Panc1 (cell line): ENCODE results near the gene PRSS16. TPM values are rescaled to one million over a fixed set of nuclear protein-coding genes. Genes with fewer than 3 reads are reported as not detected.
A peak's percentile ranks its signal among the peaks of the same experiment; 100 is the strongest.

Experiments used
- ATAC-seq: fragments of 200-7000 bp; cut with Tn5 transposase; 2 replicates; pipeline ENCODE4 v1.9.1; 2020; ENCODE audit warnings: mild to moderate bottlenecking, moderate library complexity
- BruUV-seq: library from RNA; stranded (reverse); fragments of 400-500 nt; replicated peaks from 2 replicates; lab custom pipeline; 2021; lab: Mats Ljungman, UMichigan
- CTCF ChIA-PET: fragments of 300-600 bp; sonication (Branson Sonifier 250); formaldehyde crosslinking; loops from one replicate; lab custom pipeline; 2022; ENCODE audit warnings: antibody characterized with exemption; lab: Charles Lee
- POLR2A ChIA-PET: fragments of 300-600 bp; sonication (Branson Sonifier 250); formaldehyde crosslinking; loops from one replicate; lab custom pipeline; 2022; ENCODE audit warnings: antibody characterized with exemption; lab: Charles Lee
- DNase-seq: peaks from one replicate; pipeline ENCODE4 v3.0.0-alpha.2; 2010; ENCODE audit warnings: low read depth, low spot score
- H3K27ac ChIP-seq: 2 replicates; pipeline ENCODE4 v1.5.1; 2011; ENCODE audit warnings: mild to moderate bottlenecking, low read length, inconsistent platforms
- H3K27me3 ChIP-seq: fragments of 200-500 bp; sonication (Bioruptor generic); 2 replicates; pipeline ENCODE4 v1.6.0; 2014; ENCODE audit warnings: low read length, inconsistent platforms; ENCODE audit not compliant: control insufficient read depth, insufficient read depth
- H3K36me3 ChIP-seq: fragments of 200-500 bp; sonication (Bioruptor generic); 2 replicates; pipeline ENCODE4 v1.5.1; 2014; ENCODE audit warnings: inconsistent platforms, mild to moderate bottlenecking, low read length, moderate library complexity; ENCODE audit not compliant: control insufficient read depth, insufficient read depth
- H3K4me1 ChIP-seq: 2 replicates; pipeline ENCODE4 v1.5.1; 2011; ENCODE audit warnings: inconsistent platforms, mild to moderate bottlenecking, low read length, moderate library complexity; ENCODE audit not compliant: control insufficient read depth, insufficient read depth
- H3K4me3 ChIP-seq, 2 experiments: 2 replicates each; pipeline ENCODE4 v1.5.1; 2011 to 2012; ENCODE audit warnings: low read depth in 2 of 2, low read length in 2 of 2, mild to moderate bottlenecking in 2 of 2, inconsistent platforms in 1 of 2, moderate library complexity in 1 of 2
- H3K9me3 ChIP-seq: fragments of 200-500 bp; sonication (Bioruptor generic); 2 replicates; pipeline ENCODE4 v1.5.1; 2014; ENCODE audit warnings: low read depth, mild to moderate bottlenecking, inconsistent platforms, low read length, moderate library complexity; ENCODE audit not compliant: control insufficient read depth, insufficient read depth
- POLR2AphosphoS5 ChIP-seq: IDR thresholded peaks from 2 replicates; pipeline ENCODE4 v1.6.1; 2012; ENCODE audit warnings: mild to moderate bottlenecking, low read depth, low read length, moderate library complexity
- SIN3A ChIP-seq: IDR thresholded peaks from 2 replicates; pipeline ENCODE4 v1.6.1; 2012; ENCODE audit warnings: low read depth, mild to moderate bottlenecking, low read length, moderate library complexity, borderline replicate concordance; ENCODE audit not compliant: insufficient read depth
- TCF7L2 ChIP-seq: IDR thresholded peaks from 2 replicates; pipeline ENCODE4 v1.6.1; 2011; ENCODE audit warnings: mild to moderate bottlenecking, low read depth, low read length, inconsistent platforms
- in situ Hi-C: cut with HindIII; loops from 2 replicates; pipeline ENCODE4 v1.10.0; 2016; ENCODE audit warnings: low sequenced_read_pairs, low pct_unique_long_range_greater_than_20kb
- intact Hi-C: fragments of 100-400 bp; cut with micrococcal nuclease; formaldehyde crosslinking; loops from one replicate; pipeline ENCODE4 v1.10.0; 2022; ENCODE audit not compliant: unreplicated experiment
- total RNA-seq: library from RNA; stranded (reverse); gene quantifications from one replicate; pipeline ENCODE4 v1.2.1, GENCODE V29; 2021; ENCODE audit not compliant: unreplicated experiment
- TF ChIP-seq, protein P1 (sequence below): fragments of 450-650 bp; IDR thresholded peaks from 2 replicates; pipeline ENCODE4 v1.5.1; 2017; ENCODE audit warnings: mild to moderate bottlenecking
- TF ChIP-seq, protein P2 (sequence below), 2 experiments: IDR thresholded peaks; 2 replicates each; pipeline ENCODE4 v1.6.1; 2011 to 2012; ENCODE audit warnings: low read depth in 2 of 2, control low read depth in 1 of 2, low read length in 1 of 2, mild to moderate bottlenecking in 1 of 2, moderate library complexity in 1 of 2; ENCODE audit not compliant: insufficient read depth in 1 of 2

The PRSS16 gene
- total RNA-seq, 1 experiment from 2014 or later = 4.7 TPM

DNA sequence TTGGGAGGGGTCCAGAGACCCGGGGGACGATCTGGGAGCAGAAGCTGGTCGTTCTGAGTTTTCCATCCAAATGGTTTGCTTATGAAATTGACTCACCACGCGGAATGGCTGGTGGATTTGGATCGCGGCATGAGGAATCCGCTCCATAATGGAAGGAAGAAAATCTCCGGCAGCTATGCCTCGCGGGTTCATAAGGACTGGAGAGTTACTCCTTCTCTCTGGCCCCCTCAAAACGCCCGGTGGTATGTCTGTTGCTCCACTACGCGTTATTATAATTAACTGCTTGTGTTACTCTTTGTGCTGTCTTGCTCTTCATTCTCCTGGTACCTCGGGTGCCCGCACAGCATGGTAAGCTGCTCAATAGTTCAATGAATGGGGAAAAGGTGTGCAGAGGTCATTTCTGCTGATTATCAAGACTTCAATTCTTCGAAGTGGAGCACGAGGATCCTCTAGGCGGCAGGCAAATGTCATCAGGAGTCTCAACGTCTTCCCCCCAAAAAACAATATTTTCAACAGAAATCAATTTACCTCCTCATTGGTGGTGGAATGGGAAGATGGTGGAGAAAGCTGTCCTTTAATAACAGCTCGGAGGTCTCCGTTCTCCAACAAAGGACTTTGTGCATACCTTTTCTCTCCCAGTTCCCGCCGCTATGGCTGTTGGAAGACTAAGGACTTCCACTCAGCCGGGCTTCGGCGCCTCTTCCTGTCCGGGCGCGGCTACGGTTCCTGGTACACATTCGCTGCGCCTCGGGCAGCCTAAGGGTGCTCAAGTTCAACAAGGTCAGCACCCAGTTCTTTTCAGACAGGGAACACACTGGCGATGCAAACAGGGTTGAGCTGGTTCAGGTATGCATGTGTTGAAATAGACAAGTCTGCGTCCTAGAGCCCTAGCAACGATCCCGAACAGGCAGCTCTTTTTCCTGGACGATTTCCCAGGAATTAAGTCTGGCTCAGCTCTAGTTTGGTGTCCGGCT, 9.2 kb upstream of the PRSS16 start:
- Histone ChIP-seq H3K4me1 (peaks cover 13% of the 10 kb centered on the region), H3K4me3 (peak overlapping the region; percentile 67 to 75), H3K27me3 (peaks cover 2% of the 10 kb centered on the region), H3K36me3 (no peaks in the 10 kb centered on the region), H3K27ac (peak overlapping the region; percentile 77), H3K9me3 (no peaks in the 10 kb centered on the region)
- ATAC-seq (peak; percentile 65), DNase-seq (no peak)
- ChIA-PET POLR2A (interaction anchor here (0.6 kb wide), 2 partner anchors 38 to 1081 kb away, joined by 3 to 9 read pairs; no protein-coding TSS in a partner anchor), CTCF (no interaction called here)
- no TSS peak for BruUV-seq
- intact Hi-C loops = loop anchor here (10.0 kb wide), 2 partner anchors 237 to 663 kb away; partner anchors contain the start of gene ZNF184
- in situ Hi-C loops = no loop called here
- TF ChIP-seq, protein P1, sequence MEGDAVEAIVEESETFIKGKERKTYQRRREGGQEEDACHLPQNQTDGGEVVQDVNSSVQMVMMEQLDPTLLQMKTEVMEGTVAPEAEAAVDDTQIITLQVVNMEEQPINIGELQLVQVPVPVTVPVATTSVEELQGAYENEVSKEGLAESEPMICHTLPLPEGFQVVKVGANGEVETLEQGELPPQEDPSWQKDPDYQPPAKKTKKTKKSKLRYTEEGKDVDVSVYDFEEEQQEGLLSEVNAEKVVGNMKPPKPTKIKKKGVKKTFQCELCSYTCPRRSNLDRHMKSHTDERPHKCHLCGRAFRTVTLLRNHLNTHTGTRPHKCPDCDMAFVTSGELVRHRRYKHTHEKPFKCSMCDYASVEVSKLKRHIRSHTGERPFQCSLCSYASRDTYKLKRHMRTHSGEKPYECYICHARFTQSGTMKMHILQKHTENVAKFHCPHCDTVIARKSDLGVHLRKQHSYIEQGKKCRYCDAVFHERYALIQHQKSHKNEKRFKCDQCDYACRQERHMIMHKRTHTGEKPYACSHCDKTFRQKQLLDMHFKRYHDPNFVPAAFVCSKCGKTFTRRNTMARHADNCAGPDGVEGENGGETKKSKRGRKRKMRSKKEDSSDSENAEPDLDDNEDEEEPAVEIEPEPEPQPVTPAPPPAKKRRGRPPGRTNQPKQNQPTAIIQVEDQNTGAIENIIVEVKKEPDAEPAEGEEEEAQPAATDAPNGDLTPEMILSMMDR = peak; percentile 66
- TF ChIP-seq POLR2AphosphoS5 = no peak

DNA sequence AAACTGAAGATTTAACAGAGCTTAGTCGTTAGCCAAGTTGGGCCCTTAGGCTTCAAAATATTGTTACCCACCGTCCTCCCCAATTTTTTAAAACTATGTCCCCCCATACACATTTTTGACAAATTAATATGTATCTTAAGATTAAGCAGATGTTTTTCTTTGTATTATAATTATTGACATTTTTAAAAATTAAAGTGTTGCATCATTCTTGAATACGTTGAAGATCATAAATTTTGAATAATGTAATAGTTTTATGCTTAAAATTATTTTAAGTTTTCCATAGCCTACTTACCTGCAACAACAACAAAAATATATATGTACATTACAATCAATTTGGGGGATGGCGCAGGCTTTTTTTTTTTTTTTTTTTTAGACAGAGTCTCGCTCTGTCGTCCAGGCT, 8.2 kb upstream of the PRSS16 start:
- in situ Hi-C loops (no loop called here), intact Hi-C loops (loop anchor here (10.0 kb wide), 2 partner anchors 236 to 664 kb away; partner anchors contain the start of gene ZNF184)
- TF ChIP-seq, protein P2, sequence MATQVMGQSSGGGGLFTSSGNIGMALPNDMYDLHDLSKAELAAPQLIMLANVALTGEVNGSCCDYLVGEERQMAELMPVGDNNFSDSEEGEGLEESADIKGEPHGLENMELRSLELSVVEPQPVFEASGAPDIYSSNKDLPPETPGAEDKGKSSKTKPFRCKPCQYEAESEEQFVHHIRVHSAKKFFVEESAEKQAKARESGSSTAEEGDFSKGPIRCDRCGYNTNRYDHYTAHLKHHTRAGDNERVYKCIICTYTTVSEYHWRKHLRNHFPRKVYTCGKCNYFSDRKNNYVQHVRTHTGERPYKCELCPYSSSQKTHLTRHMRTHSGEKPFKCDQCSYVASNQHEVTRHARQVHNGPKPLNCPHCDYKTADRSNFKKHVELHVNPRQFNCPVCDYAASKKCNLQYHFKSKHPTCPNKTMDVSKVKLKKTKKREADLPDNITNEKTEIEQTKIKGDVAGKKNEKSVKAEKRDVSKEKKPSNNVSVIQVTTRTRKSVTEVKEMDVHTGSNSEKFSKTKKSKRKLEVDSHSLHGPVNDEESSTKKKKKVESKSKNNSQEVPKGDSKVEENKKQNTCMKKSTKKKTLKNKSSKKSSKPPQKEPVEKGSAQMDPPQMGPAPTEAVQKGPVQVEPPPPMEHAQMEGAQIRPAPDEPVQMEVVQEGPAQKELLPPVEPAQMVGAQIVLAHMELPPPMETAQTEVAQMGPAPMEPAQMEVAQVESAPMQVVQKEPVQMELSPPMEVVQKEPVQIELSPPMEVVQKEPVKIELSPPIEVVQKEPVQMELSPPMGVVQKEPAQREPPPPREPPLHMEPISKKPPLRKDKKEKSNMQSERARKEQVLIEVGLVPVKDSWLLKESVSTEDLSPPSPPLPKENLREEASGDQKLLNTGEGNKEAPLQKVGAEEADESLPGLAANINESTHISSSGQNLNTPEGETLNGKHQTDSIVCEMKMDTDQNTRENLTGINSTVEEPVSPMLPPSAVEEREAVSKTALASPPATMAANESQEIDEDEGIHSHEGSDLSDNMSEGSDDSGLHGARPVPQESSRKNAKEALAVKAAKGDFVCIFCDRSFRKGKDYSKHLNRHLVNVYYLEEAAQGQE (IDR thresholded peaks at IDR 0.05; ENCODE audit: insufficient read depth in 1 of 2, low read depth in 2 of 2, low read length in 1 of 2) = no peak
- H3K27ac ChIP-seq = 0 out of 2 replicates have a peak overlapping the region, but pooled peaks have one; percentile 77
- peak overlapping the region; percentile 67 to 75; a peak in 3 of 4 replicates for H3K4me3 ChIP-seq
- ChIA-PET CTCF (interaction anchor here (0.6 kb wide), 1 partner anchor 684 kb away, joined by 3 read pairs; no protein-coding TSS in a partner anchor), POLR2A (no interaction called here)
- ATAC-seq = no peak
- H3K36me3 ChIP-seq = no peaks in the 10 kb centered on the region
- DNase-seq = no peak
- no TSS peak for BruUV-seq
- H3K9me3 ChIP-seq = no peaks in the 10 kb centered on the region
- H3K4me1 ChIP-seq = peaks cover 13% of the 10 kb centered on the region
- H3K27me3 ChIP-seq = peaks cover 5% of the 10 kb centered on the region

DNA sequence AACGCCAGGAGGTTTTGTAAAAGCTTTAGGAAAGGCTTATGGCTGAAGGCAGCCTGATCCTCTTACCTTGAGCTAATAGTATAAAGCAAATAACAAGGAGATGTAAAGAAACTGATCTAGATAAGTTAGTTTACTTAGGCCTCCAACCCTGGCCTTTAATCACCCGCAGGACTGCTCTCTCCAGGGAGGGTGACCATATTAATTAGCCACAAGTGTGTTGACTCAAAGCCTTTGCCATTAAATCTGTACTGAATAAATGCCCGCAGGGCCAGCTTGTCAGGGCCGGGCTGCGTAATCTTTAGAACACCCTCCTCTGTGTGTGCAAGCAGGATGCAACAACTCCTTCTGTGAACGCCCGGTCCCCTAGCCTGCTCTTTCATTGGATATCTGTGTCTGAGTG, 6.1 kb upstream of the PRSS16 start:
- in situ Hi-C loops = no loop called here
- no peaks in the 10 kb centered on the region for H3K9me3 ChIP-seq
- no TSS peak for BruUV-seq
- ChIA-PET POLR2A (no interaction called here), CTCF (no interaction called here)
- ATAC-seq (no peak), DNase-seq (no peak)
- H3K27ac ChIP-seq = no peak overlapping the region
- TF ChIP-seq TCF7L2 (no peak), POLR2AphosphoS5 (no peak), SIN3A (no peak)
- TF ChIP-seq, protein P1 = no peak
- TF ChIP-seq, protein P2 (IDR thresholded peaks at IDR 0.05; ENCODE audit: insufficient read depth in 1 of 2, low read depth in 2 of 2, low read length in 1 of 2) = no peak
- no peak overlapping the region for H3K4me3 ChIP-seq
- intact Hi-C loops = no loop called here
- no peaks in the 10 kb centered on the region for H3K36me3 ChIP-seq
- H3K27me3 ChIP-seq = peaks cover 5% of the 10 kb centered on the region
- H3K4me1 ChIP-seq = peaks cover 10% of the 10 kb centered on the region
